Immature natural killer cell (primary cell): Measurements from ENCODE around the gene TNFAIP3. TPM values are rescaled to one million over a fixed set of nuclear protein-coding genes. Genes with fewer than 3 reads are reported as not detected.
A peak's percentile ranks its signal among the peaks of the same experiment; 100 is the strongest.
"Not testable (repeated sequence)": the region's sequence is repeated elsewhere in the genome, so short reads cannot be mapped to it uniquely, and the experiment has no call there.

Experiments
- DNase-seq, 3 donors: peaks; one replicate each; pipeline ENCODE4 v3.0.0; 2022; ENCODE audit warnings: mixed read lengths in 1 of 3
- H3K27ac Mint-ChIP-seq, 6 donors: one replicate each; pipeline ENCODE4 v1.8.0; 2020; ENCODE audit warnings: mixed read lengths in 6 of 6, mild to moderate bottlenecking in 5 of 6, inconsistent platforms in 4 of 6, moderate library complexity in 3 of 6
- H3K27me3 Mint-ChIP-seq, 3 donors: one replicate each; pipeline ENCODE4 v1.8.0; 2020 to 2021; ENCODE audit warnings: low read depth in 3 of 3, mild to moderate bottlenecking in 3 of 3, mixed read lengths in 3 of 3, moderate library complexity in 3 of 3, inconsistent platforms in 1 of 3
- H3K36me3 Mint-ChIP-seq, 3 donors: one replicate each; pipeline ENCODE4 v1.8.0; 2020; ENCODE audit warnings: mixed read lengths in 3 of 3, inconsistent platforms in 2 of 3, mild to moderate bottlenecking in 2 of 3
- H3K4me1 Mint-ChIP-seq, 2 donors: one replicate each; pipeline ENCODE4 v1.8.0; 2020; ENCODE audit warnings: inconsistent platforms in 2 of 2, mild to moderate bottlenecking in 2 of 2, mixed read lengths in 2 of 2, moderate library complexity in 1 of 2
- H3K4me3 Mint-ChIP-seq, 5 donors: one replicate each; pipeline ENCODE4 v1.8.0; 2020; ENCODE audit warnings: mild to moderate bottlenecking in 5 of 5, mixed read lengths in 5 of 5, inconsistent platforms in 3 of 5, moderate library complexity in 3 of 5
- H3K9me3 Mint-ChIP-seq, 6 donors: one replicate each; pipeline ENCODE4 v1.8.0; 2020; ENCODE audit warnings: mild to moderate bottlenecking in 6 of 6, mixed read lengths in 6 of 6, inconsistent platforms in 4 of 6, moderate library complexity in 3 of 6
- polyA plus RNA-seq, 3 donors: library from polyadenylated mRNA; unstranded; fragments of 300-500 nt; fragmentation: Illumina TruSeq; gene quantifications; one replicate each; pipeline ENCODE4 v1.2.3, GENCODE V29; 2021

The TNFAIP3 gene
- polyA plus RNA-seq, 3 donors from 2014 or later, result 55.8 to 118 (median 117) TPM

DNA sequence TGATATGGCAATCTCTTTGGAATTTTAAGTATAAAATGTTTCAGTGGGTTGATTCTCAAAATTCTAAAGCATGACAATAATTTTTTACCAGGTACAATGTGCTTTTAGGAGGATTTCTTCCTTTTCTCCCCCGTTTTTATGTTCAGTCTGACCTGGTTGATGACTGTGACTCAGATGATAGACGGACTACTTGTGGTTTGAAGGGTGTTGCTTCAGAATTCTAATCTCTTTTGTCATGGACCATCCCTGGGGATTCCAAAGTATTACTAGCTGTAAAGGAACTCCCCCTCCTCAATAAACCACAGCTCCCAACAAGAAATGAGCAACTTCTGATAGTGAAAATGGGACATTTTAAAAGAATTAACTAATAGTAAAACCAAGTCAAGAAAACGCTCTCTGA is 34.9 kb upstream of the TNFAIP3 start:
- no peak for DNase-seq
- peaks cover 0 to 2% (median 1%) of the 10 kb centered on the region in 3 donors for H3K27me3 Mint-ChIP-seq
- H3K36me3 Mint-ChIP-seq, result no peaks in the 10 kb centered on the region
- peaks cover 29 to 36% of the 10 kb centered on the region in 2 donors for H3K4me1 Mint-ChIP-seq
- peak overlapping the region in 1 of 6 donors; percentile 37 for H3K27ac Mint-ChIP-seq
- H3K4me3 Mint-ChIP-seq, result no peak overlapping the region
- H3K9me3 Mint-ChIP-seq, result no peaks in the 10 kb centered on the region

GRCh38 chr6:137834508-137834907 is 32.6 kb upstream of the TNFAIP3 start:
- Mint-ChIP-seq H3K36me3 (peaks cover 0 to 12% (median 5%) of the 10 kb centered on the region in 3 donors), H3K27ac (peak overlapping the region in 1 of 6 donors; percentile 14), H3K9me3 (peaks cover 0 to 10% (median 9%) of the 10 kb centered on the region in 6 donors), H3K27me3 (peaks cover 0 to 5% (median 0%) of the 10 kb centered on the region in 3 donors), H3K4me3 (no peak overlapping the region), H3K4me1 (peaks cover 9 to 13% of the 10 kb centered on the region in 2 donors)
- DNase-seq, result no peak

- Mint-ChIP-seq H3K4me3 (no peak overlapping the region), H3K9me3 (peaks cover 14 to 30% (median 22%) of the 10 kb centered on the region in 6 donors), H3K4me1 (peaks cover 3 to 9% of the 10 kb centered on the region in 2 donors), H3K36me3 (peaks cover 10 to 17% (median 16%) of the 10 kb centered on the region in 3 donors), H3K27me3 (peaks cover 0 to 7% (median 2%) of the 10 kb centered on the region in 3 donors), H3K27ac (peak overlapping the region in 2 of 6 donors; percentile 22 to 36)
- no peak for DNase-seq
Measured at GRCh38 chr6:137836788-137837187, 30.3 kb upstream of the TNFAIP3 start.

DNA sequence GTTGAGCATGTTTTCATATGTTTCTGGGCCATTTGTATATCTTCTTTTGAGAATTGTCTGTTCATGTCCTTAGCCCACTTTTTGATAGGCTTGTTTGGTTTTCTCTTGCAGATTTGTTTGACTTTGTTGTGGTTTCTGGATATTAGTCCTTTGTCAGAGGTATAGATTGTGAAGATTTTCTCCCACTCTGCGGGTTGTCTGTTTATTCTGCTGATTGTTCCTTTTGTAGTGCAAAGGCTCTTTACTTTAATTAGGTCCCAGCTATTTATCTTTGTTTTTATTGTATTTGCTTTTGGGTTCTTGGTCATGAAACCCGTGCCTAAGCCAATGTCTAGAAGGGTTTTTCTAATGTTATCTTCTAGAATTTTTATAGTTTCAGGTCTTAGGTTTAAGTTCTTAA is 29.0 kb upstream of the TNFAIP3 start:
- peaks cover 17 to 30% (median 23%) of the 10 kb centered on the region in 6 donors for H3K9me3 Mint-ChIP-seq
- not testable (repeated sequence) for H3K4me3 Mint-ChIP-seq, H3K27ac Mint-ChIP-seq

GRCh38 chr6:137838597-137838996 is 28.5 kb upstream of the TNFAIP3 start:
- DNase-seq, H3K4me1 Mint-ChIP-seq, H3K27me3 Mint-ChIP-seq, H3K4me3 Mint-ChIP-seq: not testable (repeated sequence)
- peak overlapping the region in 1 of 6 donors; percentile 45 for H3K27ac Mint-ChIP-seq
- H3K9me3 Mint-ChIP-seq, result peaks cover 17 to 30% (median 23%) of the 10 kb centered on the region in 6 donors
- peaks cover 16 to 19% (median 17%) of the 10 kb centered on the region in 3 donors for H3K36me3 Mint-ChIP-seq

More for the DNA sequence above, 29.0 kb upstream of the TNFAIP3 start:
- not testable (repeated sequence) for H3K27me3 Mint-ChIP-seq, H3K4me1 Mint-ChIP-seq, DNase-seq
- peaks cover 14 to 17% (median 16%) of the 10 kb centered on the region in 3 donors for H3K36me3 Mint-ChIP-seq

DNA sequence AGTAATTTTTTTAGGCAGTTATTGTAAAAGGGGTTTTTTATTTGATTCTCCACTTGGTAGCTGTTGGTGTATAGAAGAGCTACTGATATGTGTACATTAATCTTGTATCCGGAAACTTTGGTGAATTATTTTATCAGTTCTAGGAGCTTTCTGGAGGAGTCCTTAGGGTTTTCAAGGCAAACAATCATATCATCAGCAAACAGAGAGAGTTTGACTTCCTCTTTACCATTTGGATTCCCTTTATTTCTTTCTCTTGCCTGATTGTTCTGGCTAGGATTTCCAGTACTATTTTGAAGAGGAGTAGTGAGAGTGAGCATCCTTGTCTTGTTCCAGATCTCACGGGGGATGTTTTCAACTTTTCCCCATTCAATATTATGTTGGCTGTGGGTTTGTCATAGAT is 28.0 kb upstream of the TNFAIP3 start:
- H3K9me3 Mint-ChIP-seq, result peaks cover 17 to 30% (median 23%) of the 10 kb centered on the region in 6 donors

GRCh38 chr6:137840252-137840651 is 26.8 kb upstream of the TNFAIP3 start:
- peaks cover 3 to 9% of the 10 kb centered on the region in 2 donors for H3K4me1 Mint-ChIP-seq
- H3K27ac Mint-ChIP-seq, result peak overlapping the region in 5 of 6 donors; percentile 3 to 69 (median 61)
- no peak overlapping the region for H3K4me3 Mint-ChIP-seq
- DNase-seq, result no peak
- H3K36me3 Mint-ChIP-seq, result peaks cover 16 to 19% (median 17%) of the 10 kb centered on the region in 3 donors
- peaks cover 0 to 6% (median 2%) of the 10 kb centered on the region in 3 donors for H3K27me3 Mint-ChIP-seq
- H3K9me3 Mint-ChIP-seq, result peaks cover 17 to 30% (median 23%) of the 10 kb centered on the region in 6 donors

More for the DNA sequence above, 28.0 kb upstream of the TNFAIP3 start:
- Mint-ChIP-seq H3K4me1 (peaks cover 3 to 9% of the 10 kb centered on the region in 2 donors), H3K27ac (peak overlapping the region in 1 of 6 donors; percentile 45), H3K4me3 (no peak overlapping the region), H3K36me3 (peaks cover 16 to 19% (median 17%) of the 10 kb centered on the region in 3 donors), H3K27me3 (peaks cover 0 to 6% (median 2%) of the 10 kb centered on the region in 3 donors)
- DNase-seq, result no peak

DNA sequence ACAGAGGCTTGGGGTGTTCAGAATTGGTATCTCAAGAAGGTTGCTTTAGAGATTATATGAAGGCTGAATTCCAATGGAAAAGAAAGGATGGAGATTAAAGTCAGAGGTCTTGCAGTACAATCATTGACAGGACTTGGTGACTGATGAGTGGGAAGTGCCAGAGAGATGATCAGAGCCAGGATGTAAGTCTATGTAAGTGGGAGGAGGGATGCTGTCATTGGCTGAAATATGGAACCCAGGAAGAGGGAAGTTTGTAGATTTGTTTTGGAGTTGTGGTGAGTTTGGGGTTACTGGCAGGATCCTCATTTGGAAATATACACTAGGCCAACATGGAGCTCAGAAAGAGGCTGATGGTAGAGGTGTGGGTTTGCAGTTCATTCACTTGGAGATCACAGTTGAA is 23.8 kb upstream of the TNFAIP3 start:
- no peak overlapping the region for H3K4me3 Mint-ChIP-seq
- H3K27me3 Mint-ChIP-seq, result peaks cover 0 to 6% (median 2%) of the 10 kb centered on the region in 3 donors
- DNase-seq, result no peak
- H3K27ac Mint-ChIP-seq, result peak overlapping the region in 2 of 6 donors; percentile 0 to 52
- H3K9me3 Mint-ChIP-seq, result peaks cover 13 to 30% (median 22%) of the 10 kb centered on the region in 6 donors
- H3K36me3 Mint-ChIP-seq, result peaks cover 16 to 19% (median 17%) of the 10 kb centered on the region in 3 donors
- H3K4me1 Mint-ChIP-seq, result peaks cover 3 to 9% of the 10 kb centered on the region in 2 donors

DNA sequence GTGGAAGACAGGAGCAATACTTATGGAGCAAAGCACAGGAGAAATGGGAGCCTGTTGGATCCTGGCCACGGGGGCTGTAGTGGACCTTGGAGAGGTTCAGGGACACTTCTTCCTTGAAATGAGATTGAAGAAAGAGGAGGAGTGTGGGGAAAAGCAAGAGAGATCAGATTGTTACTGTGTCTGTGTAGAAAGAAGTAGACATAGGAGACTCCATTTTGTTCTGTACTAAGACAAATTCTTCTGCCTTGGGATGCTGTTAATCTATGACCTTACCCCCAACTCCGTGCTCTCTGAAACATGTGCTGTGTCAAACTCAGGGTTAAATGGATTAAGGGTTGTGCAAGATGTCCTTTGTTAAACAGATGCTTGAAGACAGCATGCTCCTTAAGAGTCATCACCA is 22.7 kb upstream of the TNFAIP3 start:
- not testable (repeated sequence) for H3K4me3 Mint-ChIP-seq, H3K27me3 Mint-ChIP-seq, H3K4me1 Mint-ChIP-seq, DNase-seq
- Mint-ChIP-seq H3K36me3 (peaks cover 6 to 19% (median 12%) of the 10 kb centered on the region in 3 donors), H3K27ac (peak overlapping the region in 1 of 6 donors; percentile 43), H3K9me3 (peaks cover 7 to 22% (median 20%) of the 10 kb centered on the region in 6 donors)

GRCh38 chr6:137844773-137845172 is 22.3 kb upstream of the TNFAIP3 start:
- not testable (repeated sequence) for H3K27ac Mint-ChIP-seq, DNase-seq

GRCh38 chr6:137845460-137845859 is 21.6 kb upstream of the TNFAIP3 start:
- H3K4me3 Mint-ChIP-seq, result no peak overlapping the region
- DNase-seq, result no peak
- H3K27me3 Mint-ChIP-seq, result peaks cover 0 to 4% (median 2%) of the 10 kb centered on the region in 3 donors
- H3K36me3 Mint-ChIP-seq, result peaks cover 0 to 19% (median 3%) of the 10 kb centered on the region in 3 donors
- peaks cover 0 to 2% of the 10 kb centered on the region in 2 donors for H3K4me1 Mint-ChIP-seq
- no peak overlapping the region for H3K27ac Mint-ChIP-seq
- peaks cover 2 to 15% (median 11%) of the 10 kb centered on the region in 6 donors for H3K9me3 Mint-ChIP-seq

More at GRCh38 chr6:137844773-137845172, 22.3 kb upstream of the TNFAIP3 start:
- H3K9me3 Mint-ChIP-seq, result peaks cover 7 to 22% (median 18%) of the 10 kb centered on the region in 6 donors
- H3K4me1 Mint-ChIP-seq, H3K27me3 Mint-ChIP-seq, H3K4me3 Mint-ChIP-seq: not testable (repeated sequence)
- peaks cover 5 to 19% (median 10%) of the 10 kb centered on the region in 3 donors for H3K36me3 Mint-ChIP-seq

- no peaks in the 10 kb centered on the region for H3K4me1 Mint-ChIP-seq
- no peak for DNase-seq
- H3K36me3 Mint-ChIP-seq, result peaks cover 0 to 15% (median 2%) of the 10 kb centered on the region in 3 donors
- H3K27me3 Mint-ChIP-seq, result peaks cover 0 to 3% (median 2%) of the 10 kb centered on the region in 3 donors
- H3K27ac Mint-ChIP-seq, result no peak overlapping the region
- H3K9me3 Mint-ChIP-seq, result peaks cover 1 to 7% (median 3%) of the 10 kb centered on the region in 6 donors
- no peak overlapping the region for H3K4me3 Mint-ChIP-seq
Measured at GRCh38 chr6:137846274-137846673, 20.8 kb upstream of the TNFAIP3 start.

GRCh38 chr6:137846772-137847313 is 20.2 kb upstream of the TNFAIP3 start:
- Mint-ChIP-seq H3K36me3 (peaks cover 0 to 10% (median 0%) of the 10 kb centered on the region in 3 donors), H3K4me3 (no peak overlapping the region), H3K27me3 (peaks cover 0 to 2% (median 2%) of the 10 kb centered on the region in 3 donors), H3K27ac (no peak overlapping the region), H3K9me3 (peaks cover 0 to 2% (median under 1%) of the 10 kb centered on the region in 6 donors), H3K4me1 (no peaks in the 10 kb centered on the region)
- no peak for DNase-seq

DNA sequence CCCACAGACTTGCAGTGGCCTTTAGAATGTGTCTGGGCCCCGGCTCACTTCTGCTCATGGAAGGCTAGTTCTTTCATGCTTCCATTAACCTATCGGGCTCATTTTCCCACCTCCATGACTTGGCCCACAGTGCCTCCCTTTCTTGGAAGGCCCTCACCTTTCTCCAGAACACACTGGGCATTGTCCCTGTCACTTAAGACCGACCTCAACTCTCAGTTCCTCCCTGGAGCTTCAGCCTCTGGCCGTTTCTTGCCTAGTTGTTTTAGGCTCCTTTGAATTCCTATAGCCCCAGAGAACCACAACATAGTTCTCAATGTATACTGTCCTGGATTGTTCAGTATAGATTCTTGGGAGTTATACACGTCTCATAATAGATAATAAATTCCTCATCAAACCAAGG is 19.3 kb upstream of the TNFAIP3 start:
- H3K4me1 Mint-ChIP-seq, result no peaks in the 10 kb centered on the region
- H3K27me3 Mint-ChIP-seq, result peaks cover 0 to 2% (median 2%) of the 10 kb centered on the region in 3 donors

More for the DNA sequence above, 19.3 kb upstream of the TNFAIP3 start:
- H3K27ac Mint-ChIP-seq, result no peak overlapping the region
- DNase-seq, result no peak
- no peaks in the 10 kb centered on the region for H3K9me3 Mint-ChIP-seq
- H3K4me3 Mint-ChIP-seq, result no peak overlapping the region
- H3K36me3 Mint-ChIP-seq, result peaks cover 0 to 11% (median 0%) of the 10 kb centered on the region in 3 donors
